NCI-H2081 treated with DMSO at 0.1 percent for 48 hours (cell line): ENCODE results near the gene UBASH3B.

Experiments used
- DNase-seq: peaks from one replicate; lab custom pipeline; 2025; lab: John Stamatoyannopoulos, UW

UBASH3B gene

GRCh38 chr11:122732342-122733315, 77.1 kb downstream of the UBASH3B start:
- DNase-seq = no peak

- peak; percentile 18 for DNase-seq
These were observed 77.8 kb downstream of the UBASH3B start for GRCh38 chr11:122733318-122733717.

- DNase-seq = no peak
These were observed 79.5 kb downstream of the UBASH3B start for GRCh38 chr11:122734848-122735496.

GRCh38 chr11:122737951-122738693, 82.6 kb downstream of the UBASH3B start:
- no peak for DNase-seq

GRCh38 chr11:122741613-122742300, 86.2 kb downstream of the UBASH3B start:
- no peak for DNase-seq

GRCh38 chr11:122742301-122743018, 86.9 kb downstream of the UBASH3B start:
- DNase-seq = no peak

- no peak for DNase-seq
These were observed 87.7 kb downstream of the UBASH3B start for GRCh38 chr11:122743097-122743741.

GRCh38 chr11:122743949-122744348, 88.4 kb downstream of the UBASH3B start:
- no peak for DNase-seq

- DNase-seq = no peak
These were observed 88.8 kb downstream of the UBASH3B start for GRCh38 chr11:122744357-122744756.

GRCh38 chr11:122745111-122745510, 89.6 kb downstream of the UBASH3B start:
- no peak for DNase-seq

GRCh38 chr11:122746050-122746478, 90.5 kb downstream of the UBASH3B start:
- DNase-seq = no peak

- no peak for DNase-seq
These were observed 91.2 kb downstream of the UBASH3B start for GRCh38 chr11:122746611-122747244.

- DNase-seq = no peak
These were observed 91.8 kb downstream of the UBASH3B start for GRCh38 chr11:122747351-122747781.

GRCh38 chr11:122749005-122749687, 93.6 kb downstream of the UBASH3B start:
- DNase-seq = no peak

GRCh38 chr11:122750049-122750448, 94.5 kb downstream of the UBASH3B start:
- DNase-seq = no peak

- peak; percentile 89 for DNase-seq
These were observed 96.0 kb downstream of the UBASH3B start for GRCh38 chr11:122751292-122752070.

GRCh38 chr11:122754028-122754427, 98.5 kb downstream of the UBASH3B start:
- DNase-seq = no peak

- DNase-seq = no peak
These were observed 99.2 kb downstream of the UBASH3B start for GRCh38 chr11:122754553-122755322.
